ENCODE data around the gene GLIPR1L2. TPM values are rescaled to one million over a fixed set of nuclear protein-coding genes. Genes with fewer than 3 reads are reported as not detected.
A peak's percentile ranks its signal among the peaks of the same experiment; 100 is the strongest.

The GLIPR1L2 gene
- total and polyA plus RNA-seq, 2 of the 8 experiments (the other 6 are each of a cell fraction or from before 2014, with no cell fraction given) = 0.09 TPM; not detected in 1

DNA sequence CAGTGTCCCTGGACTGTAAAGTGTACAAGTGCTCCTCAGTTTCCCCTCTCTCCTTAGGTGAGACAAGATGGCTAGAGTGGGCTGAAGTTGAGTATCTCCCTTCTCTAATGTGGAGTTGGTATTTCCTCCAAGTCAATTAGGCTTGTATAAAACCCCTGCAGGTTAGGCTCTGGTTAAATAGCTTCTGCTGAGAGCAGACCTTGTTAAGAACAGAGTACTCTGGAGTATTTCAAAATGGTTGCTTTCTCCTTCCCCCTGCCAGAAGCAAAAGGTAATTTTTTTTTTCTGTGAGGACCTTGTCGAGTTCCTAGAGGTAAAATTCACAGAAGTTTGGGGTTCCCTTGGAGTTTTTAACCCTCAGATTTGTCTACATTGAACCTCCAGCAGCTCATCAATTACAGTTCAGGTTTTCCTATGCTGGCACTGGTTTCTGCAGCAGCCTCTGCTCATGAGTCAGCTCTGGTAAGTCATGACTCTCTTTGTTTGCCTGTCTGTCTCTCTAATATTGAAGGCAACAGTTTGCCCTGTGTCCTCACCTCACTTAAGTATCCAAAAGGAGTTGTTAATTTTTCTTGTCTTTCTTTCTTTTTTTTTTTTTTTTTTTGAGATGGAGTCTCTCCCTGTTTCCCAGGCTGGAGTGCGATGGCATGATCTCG lies 61.9 kb downstream of the GLIPR1L2 start:
- Histone ChIP-seq H2AK5ac (ENCODE audit: low read depth, low read length) (no peak overlapping the region), H3K9me3 (ENCODE audit: insufficient read depth in 2 of 2, low read depth in 1 of 2, low read length in 1 of 2) (peaks cover 0 to 10% of the 10 kb centered on the region in 2 experiments; a peak in 2 of 4 replicates), H3K56ac (replicated peaks; ENCODE audit: insufficient read length, low read depth, low read length) (no peak overlapping the region), H3K4me3 (ENCODE audit: extremely low read depth in 1 of 4, insufficient read depth in 2 of 4, low read depth in 3 of 4, low read length in 4 of 4) (no peak overlapping the region), H3K36me3 (ENCODE audit: control insufficient read depth in 2 of 4, insufficient read depth in 4 of 4, low read length in 3 of 4) (no peaks in the 10 kb centered on the region), H3K4me1 (replicated peaks in 1 of 4; ENCODE audit: control insufficient read depth in 3 of 4, insufficient read depth in 4 of 4, low read length in 3 of 4) (no peaks in the 10 kb centered on the region), H2BK12ac (ENCODE audit: low read depth, low read length) (no peak overlapping the region), H4K20me1 (replicated peaks in 1 of 2; ENCODE audit: control insufficient read depth in 1 of 2, insufficient read depth in 2 of 2, low read length in 2 of 2) (no peaks in the 10 kb centered on the region), H2AFZ (ENCODE audit: low read length) (peak overlapping the region; percentile 50), H4K91ac (replicated peaks; ENCODE audit: insufficient read length, low read length) (no peak overlapping the region), H4K8ac (ENCODE audit: extremely low read depth, insufficient read depth, low read length) (no peak overlapping the region), H3K4ac (replicated peaks; ENCODE audit: insufficient read length, low read depth, low read length) (no peak overlapping the region), H3K23me2 (ENCODE audit: low read depth, low read length) (no peaks in the 10 kb centered on the region), H3K27ac (ENCODE audit: low read depth, low read length) (no peak overlapping the region), H3K23ac (ENCODE audit: insufficient read length) (no peak overlapping the region), H2BK20ac (ENCODE audit: low read length) (no peak overlapping the region), H2BK120ac (replicated peaks; ENCODE audit: low read depth, low read length) (no peak overlapping the region), H3K79me2 (ENCODE audit: control insufficient read depth in 1 of 2, insufficient read depth in 2 of 2, low read length in 2 of 2) (no peaks in the 10 kb centered on the region), H4K5ac (ENCODE audit: insufficient read length, low read depth, low read length) (no peak overlapping the region), H3K14ac (ENCODE audit: insufficient read length) (no peak overlapping the region), H2BK15ac (ENCODE audit: low read length) (no peak overlapping the region), H3K18ac (ENCODE audit: extremely low read depth, low read length) (no peak overlapping the region), H2BK5ac (ENCODE audit: low read depth, low read length) (no peak overlapping the region), H3K79me1 (ENCODE audit: low read depth, low read length) (no peaks in the 10 kb centered on the region), H3K9ac (replicated peaks in 1 of 4; ENCODE audit: extremely low read depth in 1 of 4, low read depth in 3 of 4, low read length in 3 of 4) (no peak overlapping the region), H3K4me2 (ENCODE audit: insufficient read depth in 1 of 2, low read depth in 2 of 2, low read length in 2 of 2) (no peak overlapping the region), H3K27me3 (replicated peaks in 1 of 4; ENCODE audit: control insufficient read depth in 3 of 4, extremely low read depth in 1 of 4, insufficient read depth in 3 of 4, low read length in 3 of 4) (no peaks in the 10 kb centered on the region)
- POLR2A ChIA-PET (ENCODE audit: partially characterized antibody) = no interaction called here
- FAIRE-seq = no peak
- 94% methylated on average over 3 of the region's 3 CpGs; no CpG with 5 or more reads in 1 of the 2 experiments for WGBS, 2 experiments (ENCODE audit: extremely low coverage in 1 of 2, insufficient coverage in 1 of 2, insufficient read length in 1 of 2, insufficient replicate concordance in 2 of 2, low coverage in 1 of 2, low lambda C conversion rate in 2 of 2, missing lambda C conversion rate in 1 of 2)
- CTCF ChIA-PET (ENCODE audit: partially characterized antibody) = no interaction called here
- TF ChIP-seq NANOG (IDR thresholded peaks at IDR 0.05; ENCODE audit: insufficient read depth, low read depth, low read length, poor library complexity, severe bottlenecking) (no peak), EZH2 (IDR thresholded peaks at IDR 0.05; ENCODE audit: low read depth, low read length, severe bottlenecking) (no peak), TAF1 (IDR thresholded peaks at IDR 0.05; ENCODE audit: low read depth, low read length) (no peak), SIX5 (IDR thresholded peaks at IDR 0.05; ENCODE audit: low read depth, low read length) (no peak), ZNF274 (IDR thresholded peaks at IDR 0.05; ENCODE audit: borderline replicate concordance, extremely low read depth, low read length) (no peak), HDAC2 (IDR thresholded peaks at IDR 0.05; ENCODE audit: borderline replicate concordance in 1 of 2, low read depth in 2 of 2, low read length in 2 of 2) (no peak), KDM5A (IDR thresholded peaks at IDR 0.05; ENCODE audit: low read length) (no peak)
- TF ChIP-seq, protein P1, sequence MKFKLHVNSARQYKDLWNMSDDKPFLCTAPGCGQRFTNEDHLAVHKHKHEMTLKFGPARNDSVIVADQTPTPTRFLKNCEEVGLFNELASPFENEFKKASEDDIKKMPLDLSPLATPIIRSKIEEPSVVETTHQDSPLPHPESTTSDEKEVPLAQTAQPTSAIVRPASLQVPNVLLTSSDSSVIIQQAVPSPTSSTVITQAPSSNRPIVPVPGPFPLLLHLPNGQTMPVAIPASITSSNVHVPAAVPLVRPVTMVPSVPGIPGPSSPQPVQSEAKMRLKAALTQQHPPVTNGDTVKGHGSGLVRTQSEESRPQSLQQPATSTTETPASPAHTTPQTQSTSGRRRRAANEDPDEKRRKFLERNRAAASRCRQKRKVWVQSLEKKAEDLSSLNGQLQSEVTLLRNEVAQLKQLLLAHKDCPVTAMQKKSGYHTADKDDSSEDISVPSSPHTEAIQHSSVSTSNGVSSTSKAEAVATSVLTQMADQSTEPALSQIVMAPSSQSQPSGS (IDR thresholded peaks at IDR 0.05; ENCODE audit: low read length) = no peak
- no peak for DNase-seq (ENCODE audit: low read depth in 1 of 2, low spot score in 2 of 2)

Measured in H1 (cell line).